HG02798 (cell line): ENCODE data around the gene CD9.

Experiments used
- ATAC-seq: cut with Tn5 transposase; IDR thresholded peaks from one replicate; pipeline ENCODE4 v1.9.1; 2021; ENCODE audit warnings: mild to moderate bottlenecking; ENCODE audit not compliant: unreplicated experiment, poor library complexity

The CD9 gene

GRCh38 chr12:6271281-6271680 lies 71.1 kb downstream of the CD9 start:
- no peak for ATAC-seq

- peak; percentile 44 for ATAC-seq
Measured at GRCh38 chr12:6272300-6273204, 72.4 kb downstream of the CD9 start.

GRCh38 chr12:6273205-6273540 lies 73.0 kb downstream of the CD9 start:
- ATAC-seq, result no peak

GRCh38 chr12:6273541-6274230 lies 73.5 kb downstream of the CD9 start:
- ATAC-seq, result no peak

GRCh38 chr12:6274231-6275221 lies 74.3 kb downstream of the CD9 start:
- ATAC-seq, result no peak

- no peak for ATAC-seq
Measured at GRCh38 chr12:6275928-6276887, 76.0 kb downstream of the CD9 start.

GRCh38 chr12:6276956-6277620 lies 76.9 kb downstream of the CD9 start:
- no peak for ATAC-seq

- ATAC-seq, result peak; percentile 36
Measured at GRCh38 chr12:6277982-6278438, 77.8 kb downstream of the CD9 start.

- peak; percentile 83 for ATAC-seq
Measured at GRCh38 chr12:6278439-6279255, 78.4 kb downstream of the CD9 start.

GRCh38 chr12:6279256-6279628 lies 79.0 kb downstream of the CD9 start:
- no peak for ATAC-seq

GRCh38 chr12:6279631-6280030 lies 79.4 kb downstream of the CD9 start:
- ATAC-seq, result no peak

- no peak for ATAC-seq
Measured at GRCh38 chr12:6280053-6280469, 79.9 kb downstream of the CD9 start.

GRCh38 chr12:6280672-6281071 lies 80.5 kb downstream of the CD9 start:
- ATAC-seq, result no peak

GRCh38 chr12:6281081-6281809 lies 81.0 kb downstream of the CD9 start:
- no peak for ATAC-seq

- ATAC-seq, result no peak
Measured at GRCh38 chr12:6282453-6282840, 82.2 kb downstream of the CD9 start.

- no peak for ATAC-seq
Measured at GRCh38 chr12:6284273-6284672, 84.1 kb downstream of the CD9 start.

GRCh38 chr12:6285063-6285477 lies 84.9 kb downstream of the CD9 start:
- ATAC-seq, result peak; percentile 76
